GF-D8 (cell line): ENCODE measurements around the gene TNK1.
"Not testable (repeated sequence)": the region's sequence is repeated elsewhere in the genome, so short reads cannot be mapped to it uniquely, and the experiment has no call there.

Experiments used
- DNase-seq: peaks from one replicate; lab custom pipeline; 2025; lab: John Stamatoyannopoulos, UW

TNK1 gene

DNA sequence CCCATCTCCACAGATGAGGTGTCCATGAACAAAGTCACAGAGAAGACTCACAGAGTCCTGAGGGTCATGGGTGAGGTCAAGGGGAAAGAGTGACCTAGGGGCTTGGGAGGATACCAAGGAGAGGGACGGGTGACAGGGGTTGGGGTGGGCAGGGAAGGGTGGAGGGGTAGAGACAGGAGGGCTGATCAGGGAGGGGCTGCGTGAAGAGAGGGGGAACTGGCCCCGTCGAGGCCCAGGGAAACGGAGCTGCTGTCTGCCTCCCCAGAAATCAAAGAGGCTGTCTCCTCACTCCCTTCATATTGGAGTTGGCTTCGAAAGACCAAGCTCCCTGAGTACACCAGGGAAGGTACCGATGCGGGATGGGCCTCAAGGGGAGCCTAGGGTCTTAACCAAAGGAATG lies 25.3 kb upstream of the TNK1 start:
- DNase-seq, result no peak

DNA sequence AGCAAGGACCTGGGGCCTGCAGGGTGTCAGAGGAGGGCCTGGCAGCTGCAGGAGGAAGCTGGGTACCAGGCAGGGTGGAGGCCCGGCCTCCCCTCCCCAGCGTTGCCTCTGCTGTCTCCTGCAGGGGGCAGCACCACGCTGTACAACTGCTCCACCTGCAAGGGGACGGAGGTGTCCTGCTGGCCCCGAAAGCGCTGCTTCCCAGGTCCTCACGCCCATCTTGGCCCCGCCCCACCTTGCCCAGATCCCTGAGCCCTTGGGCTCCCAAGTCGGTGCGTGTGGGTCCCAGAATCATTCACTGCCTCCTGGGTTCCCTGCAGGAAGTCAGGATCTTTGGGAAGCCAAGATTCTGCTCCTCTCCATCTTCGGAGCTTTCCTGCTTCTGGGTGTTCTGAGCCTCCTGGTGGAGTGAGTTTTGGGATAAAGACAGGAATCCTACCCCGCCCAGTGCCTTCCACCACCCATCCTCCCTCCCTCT lies 24.8 kb upstream of the TNK1 start:
- no peak for DNase-seq

DNA sequence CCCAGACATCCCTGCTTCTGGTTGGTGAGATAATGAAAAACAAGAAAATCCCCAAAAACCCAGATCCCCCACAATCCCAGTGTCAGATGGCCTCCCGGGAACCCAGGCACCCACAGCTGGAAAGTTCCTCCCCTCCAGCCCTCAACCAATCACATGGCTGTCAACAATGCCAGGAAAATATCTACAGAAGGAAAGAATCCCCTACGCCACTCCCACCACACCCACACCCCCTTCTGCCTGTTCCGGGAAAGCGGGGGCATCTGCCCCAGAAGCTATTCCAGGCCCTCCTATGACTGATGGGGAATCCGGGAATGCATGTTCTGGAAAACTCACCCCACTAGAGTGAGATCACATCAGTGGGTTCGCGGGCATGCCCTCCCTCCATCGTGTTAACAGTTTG lies 24.1 kb upstream of the TNK1 start:
- no peak for DNase-seq

DNA sequence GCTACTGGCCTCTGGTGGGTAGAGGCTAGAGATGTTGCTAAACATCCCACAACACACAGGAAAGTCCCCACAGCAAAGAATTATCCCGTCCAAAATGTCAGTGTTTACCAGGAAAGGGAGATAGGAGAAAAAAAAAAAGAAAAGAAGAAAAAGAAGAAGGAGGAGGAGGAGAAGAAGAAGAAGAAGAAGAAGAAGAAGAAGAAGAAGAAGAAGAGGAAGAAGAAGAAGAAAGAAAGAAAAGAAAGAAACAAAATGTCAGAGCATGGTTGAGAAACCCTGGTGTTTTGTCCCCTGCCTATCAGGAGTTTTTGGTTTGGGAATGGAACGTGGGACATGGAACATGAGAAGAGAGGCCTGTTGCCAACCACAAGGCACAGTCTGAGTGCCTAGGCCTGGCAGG lies 23.5 kb upstream of the TNK1 start:
- DNase-seq, result no peak

DNA sequence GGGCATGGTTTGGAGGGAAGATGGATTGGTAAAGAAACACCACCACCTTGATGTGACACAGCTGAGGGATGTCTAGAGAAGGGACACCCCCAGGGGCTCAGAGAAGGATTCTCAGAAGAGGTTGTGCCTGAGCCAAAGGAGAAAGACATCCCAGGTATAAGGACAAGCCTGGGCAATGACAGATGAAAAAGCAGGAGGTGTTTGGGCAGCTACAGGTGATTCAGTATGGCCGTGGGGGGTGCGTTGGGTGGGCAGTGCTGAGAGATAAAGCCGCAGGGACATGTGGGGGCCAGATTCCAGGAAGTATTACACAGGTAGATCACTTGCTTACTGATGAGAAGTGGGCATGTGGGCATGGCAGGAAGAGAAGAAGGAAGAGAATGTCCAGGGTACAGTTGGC lies 19.0 kb upstream of the TNK1 start:
- DNase-seq, result no peak

DNA sequence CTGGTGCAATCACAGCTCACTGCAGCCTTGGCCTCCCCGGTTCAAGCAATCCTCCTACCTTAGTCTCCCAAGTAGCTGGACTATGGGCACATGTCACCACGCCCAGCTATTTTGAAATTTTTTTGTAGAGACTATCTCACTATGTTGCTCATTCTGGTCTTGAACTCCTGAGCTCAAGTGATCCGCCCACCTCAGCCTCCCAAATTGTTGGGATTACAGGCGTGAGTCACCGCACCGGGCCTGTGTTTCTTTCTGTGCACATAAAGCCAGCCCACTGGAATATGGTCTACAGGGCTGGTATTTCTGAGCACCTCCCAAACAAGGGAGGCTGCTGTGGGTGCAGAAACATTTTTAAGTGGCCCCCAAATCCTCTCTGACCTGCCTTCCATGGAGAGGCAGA lies 17.6 kb upstream of the TNK1 start:
- DNase-seq, result no peak

DNA sequence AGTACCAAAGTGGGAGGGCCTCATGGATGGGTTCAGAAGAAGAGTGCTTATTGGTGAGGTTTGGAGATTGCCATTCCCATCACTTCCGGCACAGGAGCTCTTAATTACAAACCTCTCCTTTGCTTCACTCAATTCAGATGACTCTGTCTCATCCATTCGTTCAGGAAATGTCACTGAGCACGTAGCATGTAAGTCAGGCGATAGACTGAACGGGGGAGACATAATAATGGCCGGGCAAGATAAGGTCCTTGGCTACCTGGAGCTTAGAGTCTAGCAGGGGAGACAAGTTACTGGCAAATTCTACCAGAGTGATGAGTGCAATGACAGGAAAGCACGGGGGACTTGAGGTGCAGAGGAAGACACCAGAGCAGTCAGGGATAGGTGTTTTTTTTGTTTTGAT lies 14.9 kb upstream of the TNK1 start:
- not testable (repeated sequence) for DNase-seq

DNA sequence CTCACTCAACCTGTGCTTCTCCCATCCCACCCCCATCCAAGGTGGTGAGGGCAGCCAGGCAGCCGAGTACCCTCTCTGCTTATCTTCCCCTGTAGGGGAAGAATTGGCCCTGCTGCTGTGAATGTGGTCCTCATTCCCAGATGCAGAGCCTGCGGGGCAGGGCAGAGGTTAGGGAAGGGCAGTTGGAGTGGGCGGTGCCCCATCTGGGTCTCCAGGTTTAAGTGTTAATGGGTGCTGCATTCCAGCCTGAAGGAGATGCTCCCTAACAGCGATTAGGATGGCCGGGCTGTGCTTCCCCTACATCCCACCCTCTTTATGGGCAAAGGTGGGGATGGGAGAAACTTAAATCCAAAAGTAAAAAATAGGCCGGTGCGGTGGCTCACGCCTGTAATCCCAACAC lies 13.8 kb upstream of the TNK1 start:
- no peak for DNase-seq

DNA sequence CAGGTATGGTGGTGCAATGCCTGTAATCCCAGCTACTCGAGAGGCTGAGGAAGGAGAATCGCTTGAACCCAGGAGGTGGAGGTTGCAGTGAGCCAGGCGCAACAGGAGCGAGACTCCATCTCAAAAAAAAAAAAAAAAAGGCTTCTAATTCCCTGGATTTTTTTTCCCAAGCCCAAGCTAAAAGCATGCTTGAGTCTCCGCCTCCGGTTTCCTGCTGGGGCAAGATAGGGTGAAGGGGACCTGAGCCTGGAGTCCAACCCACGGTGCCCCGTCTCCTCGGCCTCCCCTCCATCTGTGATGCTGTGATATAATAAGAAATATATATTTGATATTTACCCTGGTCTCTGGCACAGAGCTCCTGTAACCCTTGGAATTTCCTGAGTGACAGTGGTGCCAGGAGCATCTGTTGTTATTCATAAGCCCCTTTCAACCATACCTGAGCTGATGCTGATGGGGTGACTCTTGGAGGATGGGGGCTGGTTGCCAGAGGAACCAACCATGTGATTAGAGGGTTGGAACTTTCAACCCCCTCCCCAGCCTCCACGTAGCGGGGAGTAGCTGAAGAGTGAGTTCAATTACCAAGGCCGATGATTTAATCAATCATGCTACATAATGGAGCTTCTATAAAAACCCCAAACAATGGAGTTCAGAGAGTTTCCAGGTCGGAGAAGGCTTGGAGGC lies 12.8 kb upstream of the TNK1 start:
- no peak for DNase-seq

DNA sequence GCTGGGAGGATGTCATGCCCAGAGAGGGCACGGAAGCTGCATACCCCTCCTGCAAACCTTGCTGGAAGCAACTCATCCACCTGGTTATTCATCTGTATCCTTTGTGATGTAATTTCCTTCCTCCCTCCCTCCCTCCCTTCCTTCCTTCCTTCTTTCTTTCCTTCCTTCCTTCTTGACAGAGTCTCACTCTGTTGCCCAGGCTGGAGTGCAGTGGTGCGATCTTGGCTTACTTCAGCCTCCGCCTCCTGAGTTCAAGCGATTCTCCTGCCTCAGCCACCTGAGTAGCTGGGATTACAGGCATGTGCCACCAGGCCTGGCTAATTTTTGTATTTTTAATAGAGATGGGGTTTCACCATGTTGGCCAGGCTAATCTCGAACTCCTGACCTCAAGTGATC lies 12.3 kb upstream of the TNK1 start:
- not testable (repeated sequence) for DNase-seq

DNA sequence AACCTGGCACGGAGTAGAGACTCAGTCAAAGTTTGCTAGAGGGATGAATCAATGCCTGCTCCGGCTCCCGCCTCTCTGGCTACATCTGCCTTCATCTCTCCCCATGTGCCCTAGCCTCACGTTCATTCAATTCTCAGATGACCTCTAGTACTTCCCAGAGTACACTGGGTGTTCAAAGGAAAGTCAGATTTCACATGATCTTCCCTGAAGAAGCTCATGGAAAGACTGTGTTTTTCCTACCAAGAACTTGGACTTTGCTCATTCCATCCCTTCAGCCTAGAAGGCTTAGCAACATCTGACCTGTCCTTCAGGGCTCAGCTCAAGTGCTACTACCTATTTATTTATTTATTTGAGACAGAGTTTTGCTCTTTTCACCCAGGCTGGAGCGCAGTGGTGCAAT lies 11.1 kb upstream of the TNK1 start:
- DNase-seq, result no peak

DNA sequence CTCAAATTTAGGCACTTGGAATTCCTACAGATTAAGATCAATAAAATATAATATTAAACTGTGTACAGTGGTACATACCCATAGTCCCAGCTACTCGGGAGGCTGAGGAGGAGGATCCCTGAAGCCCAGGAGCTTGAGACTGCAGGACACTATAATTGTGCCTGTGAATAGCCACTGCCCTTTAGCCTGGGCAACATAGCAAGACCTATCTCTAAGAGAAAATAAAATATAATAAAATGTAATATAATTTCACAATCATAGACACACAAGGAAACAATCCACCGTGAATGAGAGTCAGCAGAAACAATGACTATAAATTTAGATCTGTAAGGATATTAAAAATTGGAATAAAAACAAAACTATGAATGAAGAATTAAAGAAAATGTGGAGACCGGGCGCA lies 10.0 kb upstream of the TNK1 start:
- DNase-seq, result no peak

DNA sequence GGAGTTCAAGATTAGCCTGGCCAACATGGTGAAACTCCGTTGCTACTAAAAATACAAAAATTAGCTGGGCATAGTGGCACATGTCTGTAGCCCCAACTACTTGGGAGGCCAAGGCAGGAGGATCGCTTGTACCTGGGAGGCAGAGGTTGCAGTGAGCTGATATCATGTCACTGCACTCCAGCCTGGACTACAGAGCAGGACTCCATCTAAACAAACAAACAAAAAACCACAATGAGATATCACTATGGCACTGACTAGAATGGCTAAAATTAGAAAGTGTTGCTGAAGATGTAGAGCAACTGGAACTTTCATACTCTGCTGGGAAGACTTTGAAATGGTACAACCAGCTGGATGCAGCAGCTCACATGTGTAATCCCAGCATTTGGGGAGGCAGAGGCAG lies 6.5 kb upstream of the TNK1 start:
- no peak for DNase-seq

DNA sequence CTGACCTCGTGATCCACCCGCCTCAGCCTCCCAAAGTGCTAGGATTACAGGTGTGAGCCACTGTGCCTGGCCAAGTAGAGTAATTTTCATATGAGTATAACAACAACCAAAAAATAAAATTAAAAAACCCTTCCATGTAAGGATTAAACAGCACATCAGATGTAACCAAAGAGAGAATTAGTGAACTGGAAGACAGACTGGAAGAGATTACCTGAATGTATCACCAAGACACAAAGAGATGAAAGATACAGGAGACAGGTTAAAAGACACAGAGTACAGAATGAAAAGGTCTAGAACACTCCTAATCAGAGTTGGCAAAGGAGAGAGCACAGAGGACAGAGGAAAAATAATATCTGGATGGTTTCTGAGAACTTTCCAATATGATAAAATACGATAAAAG lies 1.8 kb upstream of the TNK1 start:
- DNase-seq, result no peak

DNA sequence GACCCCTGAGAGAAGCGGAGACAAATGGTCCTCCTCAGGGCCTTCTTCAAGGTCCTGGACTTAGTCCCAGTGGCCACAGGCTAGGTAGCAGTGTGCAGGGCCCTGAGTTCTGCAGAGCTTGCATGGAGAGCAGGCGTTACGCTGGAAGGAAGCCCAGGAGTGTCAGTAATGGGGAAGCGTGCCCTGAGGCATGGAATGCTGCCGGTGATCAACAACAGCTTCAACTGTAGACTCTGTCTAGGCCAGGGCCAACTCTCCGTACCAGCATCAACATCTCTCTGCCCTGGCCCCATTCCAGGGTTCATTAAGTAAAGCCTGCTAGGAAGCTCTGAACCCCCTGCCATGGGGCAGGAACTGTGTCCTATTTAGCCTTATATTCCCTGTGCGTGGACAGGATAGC lies 568 bp upstream of the TNK1 start:
- no peak for DNase-seq

DNA sequence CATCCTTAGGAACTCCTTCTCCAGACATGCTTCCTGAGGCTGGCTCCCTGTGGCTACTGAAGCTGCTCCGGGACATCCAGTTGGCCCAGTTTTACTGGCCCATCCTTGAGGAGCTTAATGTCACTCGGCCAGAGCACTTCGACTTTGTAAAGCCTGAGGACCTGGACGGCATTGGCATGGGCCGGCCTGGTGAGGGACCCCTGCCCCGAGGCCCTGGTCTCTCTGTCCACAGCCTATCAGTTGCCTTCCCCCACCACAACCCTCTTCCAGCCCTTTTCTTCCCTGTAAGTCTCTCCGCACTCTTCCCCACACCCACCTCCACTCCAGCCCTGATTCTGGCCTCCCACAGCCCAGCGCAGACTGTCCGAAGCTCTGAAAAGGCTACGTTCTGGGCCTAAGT lies 2.0 kb downstream of the TNK1 start:
- DNase-seq, result no peak

DNA sequence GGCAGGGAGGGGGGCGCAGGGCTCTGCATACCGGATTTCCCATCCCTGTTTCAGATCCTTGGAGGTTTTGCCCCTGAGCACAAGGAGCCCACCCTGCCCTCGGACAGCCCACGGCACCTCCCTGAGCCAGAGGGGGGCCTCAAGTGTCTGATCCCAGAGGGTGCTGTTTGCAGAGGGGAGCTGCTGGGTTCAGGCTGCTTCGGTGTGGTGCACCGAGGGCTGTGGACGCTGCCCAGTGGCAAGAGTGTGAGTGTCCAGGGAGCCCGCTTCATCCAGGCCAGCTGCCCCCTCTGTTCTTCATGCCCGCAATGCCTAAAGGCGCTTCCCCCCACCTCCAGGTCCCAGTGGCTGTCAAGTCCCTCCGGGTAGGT lies 2.5 kb downstream of the TNK1 start:
- DNase-seq, result no peak

DNA sequence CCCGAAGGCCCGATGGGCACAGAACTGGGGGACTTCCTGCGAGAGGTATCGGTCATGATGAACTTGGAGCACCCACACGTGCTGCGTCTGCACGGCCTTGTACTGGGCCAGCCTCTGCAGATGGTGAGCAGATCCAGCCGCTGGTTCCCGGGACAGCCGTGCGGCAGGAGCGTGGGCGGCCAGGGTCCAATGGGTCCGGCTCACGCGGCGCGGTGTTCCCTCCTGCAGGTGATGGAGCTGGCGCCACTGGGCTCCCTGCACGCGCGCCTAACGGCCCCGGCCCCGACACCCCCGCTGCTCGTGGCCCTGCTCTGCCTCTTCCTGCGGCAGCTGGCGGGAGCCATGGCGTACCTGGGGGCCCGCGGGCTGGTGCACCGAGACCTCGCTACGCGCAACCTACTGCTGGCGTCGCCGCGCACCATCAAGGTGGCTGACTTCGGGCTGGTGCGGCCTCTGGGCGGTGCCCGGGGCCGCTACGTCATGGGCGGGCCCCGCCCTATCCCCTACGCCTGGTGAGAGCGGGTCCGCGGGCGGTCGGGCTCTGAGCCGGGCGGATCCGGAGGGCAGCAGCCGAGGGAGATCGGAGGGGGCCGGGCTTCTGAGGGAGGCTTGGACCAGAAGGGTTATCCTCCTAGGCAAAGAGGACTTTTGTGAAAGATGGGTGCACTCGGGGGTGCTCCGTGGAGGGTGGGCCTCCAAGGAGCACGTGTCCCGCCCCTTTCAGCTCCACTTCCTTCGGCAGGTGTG lies 3.0 kb downstream of the TNK1 start:
- DNase-seq, result no peak

DNA sequence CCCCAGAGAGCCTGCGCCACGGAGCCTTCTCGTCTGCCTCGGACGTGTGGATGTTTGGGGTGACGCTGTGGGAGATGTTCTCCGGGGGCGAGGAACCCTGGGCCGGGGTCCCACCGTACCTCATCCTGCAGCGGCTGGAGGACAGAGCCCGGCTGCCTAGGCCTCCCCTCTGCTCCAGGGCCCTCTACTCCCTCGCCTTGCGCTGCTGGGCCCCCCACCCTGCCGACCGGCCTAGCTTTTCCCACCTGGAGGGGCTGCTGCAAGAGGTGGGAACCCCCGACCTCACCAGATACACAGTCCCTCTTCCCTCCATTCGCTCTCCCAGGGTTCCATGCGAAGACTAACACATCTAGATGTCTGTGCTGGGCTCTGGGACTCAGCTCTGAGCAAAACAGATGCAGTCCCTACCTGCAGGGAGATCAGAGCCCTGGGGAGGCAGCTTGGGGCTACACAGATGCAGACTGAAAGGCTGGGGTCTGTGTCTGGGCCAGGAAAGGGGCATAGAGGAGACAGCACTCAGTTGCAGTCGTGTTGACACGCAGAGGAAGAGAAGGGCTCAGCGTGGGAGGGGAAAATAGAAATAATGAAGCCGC lies 3.7 kb downstream of the TNK1 start:
- no peak for DNase-seq

DNA sequence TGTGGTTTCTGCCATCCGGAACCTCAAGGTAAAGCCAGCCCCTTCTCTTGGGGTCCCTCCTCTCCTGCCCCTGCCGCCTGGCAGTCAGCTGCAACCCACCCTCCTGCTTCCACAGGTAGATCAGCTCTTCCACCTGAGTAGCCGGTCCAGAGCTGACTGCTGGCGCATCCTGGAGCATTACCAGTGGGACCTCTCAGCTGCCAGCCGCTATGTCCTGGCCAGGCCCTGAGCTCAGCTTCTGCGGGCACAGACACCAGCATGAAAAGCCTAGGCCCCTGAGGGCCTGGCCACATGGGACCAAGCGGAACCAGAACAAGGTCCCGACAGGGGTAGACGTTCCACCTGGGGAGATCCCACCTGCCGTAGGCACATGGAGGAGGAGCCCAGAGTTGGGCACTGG lies 8.0 kb downstream of the TNK1 start:
- DNase-seq, result no peak

DNA sequence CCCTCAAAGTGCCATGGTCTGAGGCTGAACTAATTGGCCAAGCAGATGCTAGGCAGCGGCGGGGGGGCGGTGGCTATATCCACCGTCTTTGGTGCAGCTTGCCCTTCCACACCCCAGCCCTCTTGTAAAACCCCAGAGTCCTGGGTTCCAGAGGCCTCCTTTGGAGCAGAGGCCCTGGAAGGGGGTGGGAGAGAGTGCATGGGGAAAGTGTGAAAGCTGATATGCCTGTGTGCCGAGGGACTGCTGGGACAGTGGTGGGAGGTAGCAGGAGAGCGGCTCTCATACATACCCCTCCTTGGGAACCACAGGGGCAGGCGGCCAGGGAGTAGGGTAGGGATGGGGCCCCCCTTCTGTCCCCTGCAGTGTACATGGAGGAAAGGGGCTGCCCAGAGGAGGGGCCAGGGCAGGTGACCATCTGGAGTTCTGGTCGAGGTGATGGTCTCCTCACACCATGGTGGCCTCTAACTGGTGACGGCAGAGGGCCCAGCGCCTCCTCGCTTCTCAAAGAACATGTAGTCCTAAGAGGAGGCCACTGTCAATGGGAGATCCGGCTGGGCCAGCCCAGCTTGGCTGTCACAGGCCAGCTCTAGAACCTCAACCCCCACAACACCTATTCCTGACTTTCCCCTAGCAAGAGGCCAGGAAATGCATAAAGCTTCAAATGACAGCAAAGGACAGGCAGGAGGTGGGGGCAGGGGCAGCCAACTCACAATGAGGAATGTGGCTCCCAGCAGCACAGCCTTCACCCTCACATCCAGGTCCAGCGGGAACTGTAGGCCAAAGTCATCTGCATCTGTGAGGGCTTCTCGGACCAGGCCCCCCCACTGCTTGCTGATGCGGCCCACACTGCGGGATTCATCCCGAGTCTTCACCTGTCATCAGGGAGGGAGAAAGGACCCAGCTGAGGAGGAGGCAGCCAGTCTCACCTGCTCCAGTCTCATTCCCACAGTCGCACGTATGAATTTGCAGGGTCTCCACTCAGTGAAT lies 9.3 kb downstream of the TNK1 start:
- DNase-seq, result no peak

DNA sequence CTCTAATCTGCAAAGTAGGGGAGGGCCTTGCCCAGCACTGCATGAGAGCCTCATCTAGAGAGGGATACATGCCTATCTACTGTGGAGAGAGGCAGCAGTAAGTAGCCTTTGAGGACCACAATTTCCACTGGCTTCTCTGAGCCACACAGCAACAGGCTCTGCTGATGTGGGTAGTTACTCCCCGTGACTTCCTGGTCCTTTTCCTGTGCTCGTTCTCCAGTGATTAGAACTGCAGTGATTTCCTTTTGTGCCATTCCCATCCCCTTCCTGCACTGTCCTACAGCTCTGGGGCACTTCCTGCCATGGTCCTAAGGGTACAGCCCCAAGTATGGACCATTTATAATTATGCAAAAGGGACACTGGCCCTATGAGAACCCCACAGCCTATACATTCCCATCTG lies 10.4 kb downstream of the TNK1 start:
- no peak for DNase-seq
